Measurements from ENCODE around the gene CTSK. TPM values are rescaled to one million over a fixed set of nuclear protein-coding genes. Genes with fewer than 3 reads are reported as not detected.

Gene CTSK
- total RNA-seq, 2 experiments from 2014 or later: 1.6 to 1.8 TPM

DNA sequence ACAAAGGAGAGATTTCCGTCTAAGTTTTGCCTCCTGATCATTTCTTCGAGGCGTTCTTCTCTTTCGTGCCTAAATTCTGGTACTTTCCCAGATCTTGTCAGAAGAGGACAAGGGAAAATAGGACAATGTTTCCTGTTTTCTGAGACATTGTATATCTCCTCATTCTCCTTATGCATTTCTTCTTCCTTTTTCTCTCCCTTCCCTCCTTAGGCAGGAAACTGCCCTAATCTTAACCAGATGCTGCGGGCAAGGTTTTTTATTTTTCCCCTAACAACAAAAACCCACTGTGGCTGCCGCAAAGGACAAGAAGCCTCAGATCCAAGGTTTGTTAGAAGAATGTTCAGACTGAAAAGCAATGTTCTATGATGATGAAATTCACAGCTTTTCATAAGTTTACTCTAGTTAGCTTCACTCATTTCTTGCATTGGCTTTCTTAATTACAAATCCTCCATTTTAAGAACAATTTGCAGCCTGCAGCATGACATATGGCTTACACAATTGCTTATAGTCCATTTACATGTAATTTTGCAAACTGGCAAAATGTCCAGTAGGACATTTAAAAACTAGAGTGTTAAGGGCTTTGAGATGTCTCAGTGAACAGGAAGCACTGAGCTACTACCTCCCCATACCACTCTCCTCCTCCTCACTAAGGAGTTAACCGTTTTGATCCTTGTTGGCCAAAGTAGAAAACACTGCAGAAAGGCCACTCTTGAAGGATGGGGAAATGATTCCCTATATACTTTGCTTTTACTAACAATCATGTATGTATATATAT, 624 bp downstream of the CTSK start:
- no peaks in the 10 kb centered on the region for H3K79me2 ChIP-seq (ENCODE audit: insufficient read depth, low read depth, low read length)
- no peaks in the 10 kb centered on the region for H3K9me2 ChIP-seq (ENCODE audit: insufficient read depth, low read length)
- H3K36me3 ChIP-seq (ENCODE audit: insufficient read depth, low read length): peaks cover 17% of the 10 kb centered on the region
- DNase-seq (ENCODE audit: low spot score): no peak
- no peak overlapping the region for H2AFZ ChIP-seq (ENCODE audit: low read length)
- CTCF ChIA-PET (ENCODE audit: unreplicated experiment): no interaction called here
- H4K20me1 ChIP-seq (ENCODE audit: insufficient read depth, low read length): no peaks in the 10 kb centered on the region
- H3K4me2 ChIP-seq (ENCODE audit: low read length): no peak overlapping the region
- intact Hi-C loops (cut with micrococcal nuclease; ENCODE audit: unreplicated experiment): no loop called here
- no peak overlapping the region for H3K27ac ChIP-seq (ENCODE audit: low read depth, low read length, poor library complexity, severe bottlenecking)
- no peaks in the 10 kb centered on the region for H3K4me1 ChIP-seq (ENCODE audit: insufficient read depth, low read length, poor library complexity, severe bottlenecking)
- no peaks in the 10 kb centered on the region for H3K9me3 ChIP-seq (ENCODE audit: low read length)
- POLR2A ChIA-PET: no interaction called here
- BruUV-seq (replicated peaks): no TSS peak
- H3K4me3 ChIP-seq (ENCODE audit: low read depth, low read length, poor library complexity, severe bottlenecking): no peak overlapping the region
- TF ChIP-seq, protein P1, sequence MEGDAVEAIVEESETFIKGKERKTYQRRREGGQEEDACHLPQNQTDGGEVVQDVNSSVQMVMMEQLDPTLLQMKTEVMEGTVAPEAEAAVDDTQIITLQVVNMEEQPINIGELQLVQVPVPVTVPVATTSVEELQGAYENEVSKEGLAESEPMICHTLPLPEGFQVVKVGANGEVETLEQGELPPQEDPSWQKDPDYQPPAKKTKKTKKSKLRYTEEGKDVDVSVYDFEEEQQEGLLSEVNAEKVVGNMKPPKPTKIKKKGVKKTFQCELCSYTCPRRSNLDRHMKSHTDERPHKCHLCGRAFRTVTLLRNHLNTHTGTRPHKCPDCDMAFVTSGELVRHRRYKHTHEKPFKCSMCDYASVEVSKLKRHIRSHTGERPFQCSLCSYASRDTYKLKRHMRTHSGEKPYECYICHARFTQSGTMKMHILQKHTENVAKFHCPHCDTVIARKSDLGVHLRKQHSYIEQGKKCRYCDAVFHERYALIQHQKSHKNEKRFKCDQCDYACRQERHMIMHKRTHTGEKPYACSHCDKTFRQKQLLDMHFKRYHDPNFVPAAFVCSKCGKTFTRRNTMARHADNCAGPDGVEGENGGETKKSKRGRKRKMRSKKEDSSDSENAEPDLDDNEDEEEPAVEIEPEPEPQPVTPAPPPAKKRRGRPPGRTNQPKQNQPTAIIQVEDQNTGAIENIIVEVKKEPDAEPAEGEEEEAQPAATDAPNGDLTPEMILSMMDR (conservative IDR thresholded peaks at IDR 0.05; ENCODE audit: low read length): no peak
- no peak for TF ChIP-seq EZH2phosphoT487 (IDR thresholded peaks at IDR 0.05; ENCODE audit: borderline replicate concordance, low read depth, low read length)

- CTCF ChIA-PET (ENCODE audit: unreplicated experiment): no interaction called here
- POLR2A ChIA-PET: no interaction called here
These were observed 2.2 kb downstream of the CTSK start for GRCh38 chr1:150805899-150806298.

More at GRCh38 chr1:150805899-150806298, 2.2 kb downstream of the CTSK start:
- Histone ChIP-seq H3K36me3 (ENCODE audit: insufficient read depth, low read length) (peaks cover 2% of the 10 kb centered on the region; the same call in 1 of the 2 replicates), H4K20me1 (ENCODE audit: insufficient read depth, low read length) (no peaks in the 10 kb centered on the region), H2AFZ (ENCODE audit: low read length) (no peak overlapping the region), H3K79me2 (ENCODE audit: insufficient read depth, low read depth, low read length) (no peaks in the 10 kb centered on the region), H3K9me3 (ENCODE audit: low read length) (no peaks in the 10 kb centered on the region), H3K9me2 (ENCODE audit: insufficient read depth, low read length) (no peaks in the 10 kb centered on the region), H3K4me3 (ENCODE audit: low read depth, low read length, poor library complexity, severe bottlenecking) (no peak overlapping the region), H3K4me1 (ENCODE audit: insufficient read depth, low read length, poor library complexity, severe bottlenecking) (no peaks in the 10 kb centered on the region), H3K4me2 (ENCODE audit: low read length) (no peak overlapping the region), H3K27ac (ENCODE audit: low read depth, low read length, poor library complexity, severe bottlenecking) (no peak overlapping the region)
- TF ChIP-seq, protein P1 (conservative IDR thresholded peaks at IDR 0.05; ENCODE audit: low read length): no peak
- no peak for TF ChIP-seq EZH2phosphoT487 (IDR thresholded peaks at IDR 0.05; ENCODE audit: borderline replicate concordance, low read depth, low read length)
- intact Hi-C loops (cut with micrococcal nuclease; ENCODE audit: unreplicated experiment): no loop called here
- DNase-seq (ENCODE audit: low spot score): no peak
- BruUV-seq (replicated peaks): no TSS peak

Measured in OCI-LY7 (cell line).